DMS153 treated with DMSO at 0.1 percent for 48 hours (cell line): ENCODE results near the gene STAB2.

Source experiments
- DNase-seq: peaks from one replicate; lab custom pipeline; 2025; ENCODE audit not compliant: unreplicated experiment; lab: John Stamatoyannopoulos, UW

STAB2 gene

GRCh38 chr12:103773109-103773910, 186.2 kb downstream of the STAB2 start:
- no peak for DNase-seq

- DNase-seq = no peak
Measured at GRCh38 chr12:103774977-103775560, 188.0 kb downstream of the STAB2 start.

GRCh38 chr12:103778781-103779180, 191.7 kb downstream of the STAB2 start:
- DNase-seq = no peak

GRCh38 chr12:103779410-103780092, 192.5 kb downstream of the STAB2 start:
- DNase-seq = peak; percentile 66

- DNase-seq = no peak
Measured at GRCh38 chr12:103780093-103780440, 193.0 kb downstream of the STAB2 start.

GRCh38 chr12:103780992-103781391, 193.9 kb downstream of the STAB2 start:
- no peak for DNase-seq

GRCh38 chr12:103782399-103782798, 195.3 kb downstream of the STAB2 start:
- no peak for DNase-seq

GRCh38 chr12:103783744-103784664, 196.9 kb downstream of the STAB2 start:
- DNase-seq = no peak

- DNase-seq = no peak
Measured at GRCh38 chr12:103785243-103786031, 198.4 kb downstream of the STAB2 start.

- no peak for DNase-seq
Measured at GRCh38 chr12:103786201-103786600, 199.1 kb downstream of the STAB2 start.

- DNase-seq = no peak
Measured at GRCh38 chr12:103791350-103791920, 204.4 kb downstream of the STAB2 start.

- DNase-seq = no peak
Measured at GRCh38 chr12:103793046-103793445, 206.0 kb downstream of the STAB2 start.

GRCh38 chr12:103793512-103794045, 206.5 kb downstream of the STAB2 start:
- DNase-seq = no peak

GRCh38 chr12:103794309-103795213, 207.5 kb downstream of the STAB2 start:
- no peak for DNase-seq

- no peak for DNase-seq
Measured at GRCh38 chr12:103798586-103798985, 211.5 kb downstream of the STAB2 start.

- DNase-seq = no peak
Measured at GRCh38 chr12:103799504-103799856, 212.4 kb downstream of the STAB2 start.

GRCh38 chr12:103799857-103800771, 213.0 kb downstream of the STAB2 start:
- peak; percentile 91 for DNase-seq
